Mucosa of descending colon (tissue), 3 donors: ENCODE measurements around the gene ZNF862. TPM values are rescaled to one million over a fixed set of nuclear protein-coding genes. Genes with fewer than 3 reads are reported as not detected.

ENCODE experiments used
- ATAC-seq: fragments of 200-7000 bp; cut with Tn5 transposase; one replicate; pipeline ENCODE4 v1.9.1; 2020; ENCODE audit warnings: mild to moderate bottlenecking, moderate library complexity
- DNase-seq, 3 donors: peaks; one replicate each; pipeline ENCODE4 v3.0.0-alpha.2; 2020
- H3K36me3 ChIP-seq: fragments of 200-600 bp; one replicate; pipeline ENCODE4 v1.8.0; 2021; ENCODE audit warnings: low read depth, mild to moderate bottlenecking
- H3K4me1 ChIP-seq: fragments of 200-600 bp; one replicate; pipeline ENCODE4 v1.8.0; 2021; ENCODE audit warnings: low read depth, mild to moderate bottlenecking
- H3K4me3 ChIP-seq: fragments of 200-600 bp; one replicate; pipeline ENCODE4 v1.8.0; 2021; ENCODE audit warnings: mild to moderate bottlenecking
- H3K9me3 ChIP-seq: fragments of 200-600 bp; one replicate; pipeline ENCODE4 v1.8.0; 2021; ENCODE audit warnings: mild to moderate bottlenecking
- CTCF ChIP-seq: fragments of 200-600 bp; IDR thresholded peaks from one replicate; pipeline ENCODE4 v1.8.0; 2022; ENCODE audit warnings: antibody characterized with exemption, mild to moderate bottlenecking
- intact Hi-C, 2 donors: fragments of 100-400 bp; cut with DNase I in 1 of 2; cut with micrococcal nuclease in 1 of 2; formaldehyde crosslinking; loops; one replicate each; pipeline versions ENCODE4 v1.11.0 to v1.11.1; 2022; cut with DNase I, micrococcal nuclease
- total RNA-seq, 3 donors: library from RNA; stranded (reverse); fragmentation: NEBNext Ultra II Directional in 2 of 3; extraction: Animal tissue kit (Norgen Biotek cat#: 25700) in 2 of 3; gene quantifications; one replicate each; pipeline versions ENCODE4 v1.2.1 to v1.2.4, GENCODE V29; 2021 to 2023
- donor health status: DM: no; HTN: no; CAD: no; lungs with moderate emphysema.
- donor health status: DM: no; HTN: no; CAD: no.
- donor health status: DM: no; HTN: yes; CAD: no.

Gene ZNF862
- total RNA-seq, 3 donors from 2014 or later = 18.0 to 25.4 (median 25.2) TPM

- Histone ChIP-seq H3K36me3 (no peaks in the 10 kb centered on the region), H3K4me3 (no peak overlapping the region), H3K9me3 (no peaks in the 10 kb centered on the region), H3K4me1 (no peaks in the 10 kb centered on the region)
- intact Hi-C loops = no loop called here
- no peak for TF ChIP-seq CTCF
- DNase-seq (no peak), ATAC-seq (no peak)
Observed at GRCh38 chr7:149845257-149845980, 7.2 kb downstream of the ZNF862 start.

GRCh38 chr7:149846021-149846420, 7.8 kb downstream of the ZNF862 start:
- intact Hi-C loops = no loop called here
- no peak for ATAC-seq
- H3K36me3 ChIP-seq = no peaks in the 10 kb centered on the region

GRCh38 chr7:149846436-149847046, 8.4 kb downstream of the ZNF862 start:
- Histone ChIP-seq H3K4me1 (no peaks in the 10 kb centered on the region), H3K4me3 (no peak overlapping the region), H3K36me3 (no peaks in the 10 kb centered on the region), H3K9me3 (no peaks in the 10 kb centered on the region)
- no peak for TF ChIP-seq CTCF
- ATAC-seq (no peak), DNase-seq (no peak)
- intact Hi-C loops = no loop called here

More at GRCh38 chr7:149846021-149846420, 7.8 kb downstream of the ZNF862 start:
- peak in 1 of 3 donors; percentile 31 for DNase-seq
- Histone ChIP-seq H3K4me3 (no peak overlapping the region), H3K4me1 (no peaks in the 10 kb centered on the region), H3K9me3 (no peaks in the 10 kb centered on the region)
- no peak for TF ChIP-seq CTCF

- no peaks in the 10 kb centered on the region for H3K4me1 ChIP-seq
- DNase-seq = no peak
- no peak for ATAC-seq
- no peaks in the 10 kb centered on the region for H3K9me3 ChIP-seq
- intact Hi-C loops = no loop called here
- H3K36me3 ChIP-seq = no peaks in the 10 kb centered on the region
- no peak overlapping the region for H3K4me3 ChIP-seq
- no peak for TF ChIP-seq CTCF
Observed at GRCh38 chr7:149849174-149849573, 11.0 kb downstream of the ZNF862 start.

GRCh38 chr7:149850007-149850594, 11.9 kb downstream of the ZNF862 start:
- Histone ChIP-seq H3K9me3 (no peaks in the 10 kb centered on the region), H3K36me3 (no peaks in the 10 kb centered on the region), H3K4me1 (no peaks in the 10 kb centered on the region), H3K4me3 (no peak overlapping the region)
- TF ChIP-seq CTCF = no peak
- DNase-seq (peak in 1 of 3 donors; percentile 25), ATAC-seq (no peak)
- intact Hi-C loops = no loop called here
